HG03342 (cell line): Measurements from ENCODE around the gene MEGF11.
"Not testable (repeated sequence)": the region's sequence is repeated elsewhere in the genome, so short reads cannot be mapped to it uniquely, and the experiment has no call there.

Source experiments
- ATAC-seq: cut with Tn5 transposase; IDR thresholded peaks from one replicate; pipeline ENCODE4 v1.9.1; 2021; ENCODE audit warnings: mild to moderate bottlenecking, moderate library complexity; ENCODE audit not compliant: unreplicated experiment

Gene MEGF11

GRCh38 chr15:66276546-66276945 lies 23.0 kb upstream of the MEGF11 start:
- ATAC-seq, result no peak

GRCh38 chr15:66275352-66275751 lies 21.8 kb upstream of the MEGF11 start:
- no peak for ATAC-seq

- no peak for ATAC-seq
Measured at GRCh38 chr15:66270932-66271331, 17.4 kb upstream of the MEGF11 start.

GRCh38 chr15:66269326-66270090 lies 16.0 kb upstream of the MEGF11 start:
- no peak for ATAC-seq

GRCh38 chr15:66264859-66265513 lies 11.4 kb upstream of the MEGF11 start:
- ATAC-seq, result no peak

GRCh38 chr15:66262837-66263236 lies 9.3 kb upstream of the MEGF11 start:
- ATAC-seq, result not testable (repeated sequence)

- no peak for ATAC-seq
Measured at GRCh38 chr15:66261056-66261455, 7.5 kb upstream of the MEGF11 start.

GRCh38 chr15:66256692-66257091 lies 3.1 kb upstream of the MEGF11 start:
- ATAC-seq, result no peak

- ATAC-seq, result no peak
Measured at GRCh38 chr15:66254951-66255676, 1.6 kb upstream of the MEGF11 start.

- no peak for ATAC-seq
Measured at GRCh38 chr15:66254089-66254950, 770 bp upstream of the MEGF11 start.

- no peak for ATAC-seq
Measured at GRCh38 chr15:66252685-66253417, 699 bp downstream of the MEGF11 start.

- ATAC-seq, result no peak
Measured at GRCh38 chr15:66251790-66252684, 1.5 kb downstream of the MEGF11 start.

- no peak for ATAC-seq
Measured at GRCh38 chr15:66251065-66251789, 2.3 kb downstream of the MEGF11 start.

- ATAC-seq, result no peak
Measured at GRCh38 chr15:66249605-66250174, 3.9 kb downstream of the MEGF11 start.

GRCh38 chr15:66246937-66247336 lies 6.6 kb downstream of the MEGF11 start:
- no peak for ATAC-seq

GRCh38 chr15:66245832-66246231 lies 7.7 kb downstream of the MEGF11 start:
- not testable (repeated sequence) for ATAC-seq

- no peak for ATAC-seq
Measured at GRCh38 chr15:66241908-66242285, 11.7 kb downstream of the MEGF11 start.
